ENCODE data around the gene TRIM41.

- no peak for TF ChIP-seq EP300 (IDR thresholded peaks at IDR 0.05; ENCODE audit: low read depth)
- no peak for TF ChIP-seq CTCF (IDR thresholded peaks at IDR 0.05)
- no peak for TF ChIP-seq POLR2A (IDR thresholded peaks at IDR 0.05)
- no peak for TF ChIP-seq POLR2AphosphoS5 (IDR thresholded peaks at IDR 0.05)
Measured at GRCh38 chr5:181235323-181235688, 12.2 kb downstream of the TRIM41 start.

Data from transverse colon (tissue), 4 donors.